ENCODE measurements around the gene HIPK2. TPM values are rescaled to one million over a fixed set of nuclear protein-coding genes. Genes with fewer than 3 reads are reported as not detected.
A peak's percentile ranks its signal among the peaks of the same experiment; 100 is the strongest.

The HIPK2 gene
- total and polyA plus RNA-seq, 3 experiments from 2014 or later: 1.7 to 22.7 (median 21.2) TPM

DNA sequence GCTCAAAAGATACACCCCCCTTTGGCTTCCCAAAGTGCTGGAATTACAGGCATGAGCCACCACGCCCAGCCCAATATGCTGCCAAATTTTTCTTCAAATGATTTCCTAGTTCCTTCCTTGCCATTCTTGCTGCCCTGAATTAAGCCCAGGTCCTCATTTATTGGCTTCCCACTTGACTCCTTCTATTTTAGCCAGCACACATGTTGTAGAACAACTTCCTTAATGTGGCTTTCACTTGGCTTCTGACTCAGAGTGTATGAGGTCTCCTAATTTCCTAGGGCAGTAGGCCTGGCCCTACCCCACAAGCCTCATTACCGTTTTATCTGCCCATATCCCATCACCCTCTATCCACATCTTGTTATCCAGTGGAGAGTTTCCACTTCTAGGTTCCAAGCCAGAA, 21.8 kb upstream of the HIPK2 start:
- Mint-ChIP-seq H3K4me3 (no peak overlapping the region), H3K27me3 (peaks cover 10 to 18% of the 10 kb centered on the region in 2 donors), H3K36me3 (peaks cover 0 to 9% (median 0%) of the 10 kb centered on the region in 3 donors), H3K4me1 (no peaks in the 10 kb centered on the region), H3K27ac (peak overlapping the region in 1 of 8 donors; percentile 55), H3K9me3 (peaks cover 0 to 6% (median 4%) of the 10 kb centered on the region in 5 donors)
- H3K27ac ChIP-seq (ENCODE audit: low read depth, low read length): no peak overlapping the region
- CTCF ChIA-PET: no interaction called here
- H3K9me3 ChIP-seq (ENCODE audit: low read length): no peaks in the 10 kb centered on the region
- H3K27me3 ChIP-seq (ENCODE audit: insufficient read depth, low read length, poor library complexity, severe bottlenecking): no peaks in the 10 kb centered on the region
- POLR2A ChIA-PET: interaction anchor here (0.6 kb wide), 1 partner anchor 600 kb away, joined by 3 read pairs; no protein-coding TSS in a partner anchor
- no peaks in the 10 kb centered on the region for H3K4me1 ChIP-seq (ENCODE audit: insufficient read depth, low read length)
- no peak overlapping the region for H3K4me3 ChIP-seq (ENCODE audit: low read length)
- H3K36me3 ChIP-seq (ENCODE audit: insufficient read depth, low read length): no peaks in the 10 kb centered on the region
- DNase-seq: no peak

DNA sequence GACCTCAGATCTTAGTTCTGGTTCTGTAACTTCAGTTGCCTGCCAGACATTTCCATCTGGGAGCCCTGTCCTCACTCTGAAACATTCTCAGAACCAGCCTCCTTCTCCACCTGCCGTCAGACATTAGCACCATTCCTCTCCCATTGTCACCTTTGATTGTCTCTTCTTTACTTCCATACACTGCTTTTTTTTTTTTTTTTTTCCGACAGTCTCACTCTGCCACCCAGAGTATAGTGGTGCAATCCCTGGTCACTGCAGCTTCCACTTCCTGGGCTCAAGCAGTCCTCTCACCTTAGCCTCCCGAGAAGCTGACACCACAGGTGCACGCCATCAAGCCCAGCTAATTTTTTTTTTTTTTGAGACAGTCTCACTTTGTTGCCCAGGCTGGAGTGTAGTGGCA, 21.1 kb upstream of the HIPK2 start:
- Histone ChIP-seq H3K4me1 (ENCODE audit: insufficient read depth, low read length) (no peaks in the 10 kb centered on the region), H3K4me3 (ENCODE audit: low read length) (no peak overlapping the region), H3K36me3 (ENCODE audit: insufficient read depth, low read length) (no peaks in the 10 kb centered on the region), H3K27me3 (ENCODE audit: insufficient read depth, low read length, poor library complexity, severe bottlenecking) (no peaks in the 10 kb centered on the region), H3K9me3 (ENCODE audit: low read length) (no peaks in the 10 kb centered on the region), H3K27ac (ENCODE audit: low read depth, low read length) (no peak overlapping the region)
- CTCF ChIA-PET: no interaction called here
- DNase-seq: no peak
- H3K4me1 Mint-ChIP-seq: no peaks in the 10 kb centered on the region
- POLR2A ChIA-PET: interaction anchor here (0.6 kb wide), 1 partner anchor 599 kb away, joined by 3 read pairs; no protein-coding TSS in a partner anchor
- H3K9me3 Mint-ChIP-seq: peaks cover 0 to 6% (median 4%) of the 10 kb centered on the region in 5 donors
- H3K4me3 Mint-ChIP-seq: no peak overlapping the region
- peak overlapping the region in 1 of 8 donors; percentile 25 for H3K27ac Mint-ChIP-seq
- peaks cover 10 to 17% of the 10 kb centered on the region in 2 donors for H3K27me3 Mint-ChIP-seq
- peaks cover 0 to 9% (median 0%) of the 10 kb centered on the region in 3 donors for H3K36me3 Mint-ChIP-seq

DNA sequence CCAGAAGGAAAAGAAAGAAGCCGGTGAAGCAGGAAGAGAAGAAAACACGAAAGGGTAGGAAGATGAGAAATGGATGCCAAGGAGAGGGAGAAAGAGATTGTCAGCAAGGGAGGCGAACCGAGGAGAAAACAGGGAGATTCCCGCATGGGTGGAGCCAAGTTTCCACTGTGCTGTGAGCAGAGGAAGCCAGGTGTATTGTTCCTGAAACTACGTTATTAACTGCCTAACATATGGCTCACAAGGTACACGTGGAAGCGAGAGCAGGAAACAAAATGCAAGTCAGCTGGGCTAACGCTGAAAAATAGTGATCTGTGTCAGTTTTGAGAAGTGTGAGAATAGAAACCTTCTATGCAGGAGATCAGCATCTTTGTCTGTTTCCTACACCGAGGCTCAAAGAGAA, 20.4 kb upstream of the HIPK2 start:
- H3K4me3 ChIP-seq (ENCODE audit: low read length): no peak overlapping the region
- no peaks in the 10 kb centered on the region for H3K9me3 ChIP-seq (ENCODE audit: low read length)
- H3K27ac ChIP-seq (ENCODE audit: low read depth, low read length): no peak overlapping the region
- peaks cover 0 to 5% (median 4%) of the 10 kb centered on the region in 5 donors for H3K9me3 Mint-ChIP-seq
- no peaks in the 10 kb centered on the region for H3K27me3 ChIP-seq (ENCODE audit: insufficient read depth, low read length, poor library complexity, severe bottlenecking)
- no peaks in the 10 kb centered on the region for H3K4me1 Mint-ChIP-seq
- peaks cover 9 to 17% of the 10 kb centered on the region in 2 donors for H3K27me3 Mint-ChIP-seq
- no peaks in the 10 kb centered on the region for H3K4me1 ChIP-seq (ENCODE audit: insufficient read depth, low read length)
- POLR2A ChIA-PET: no interaction called here
- H3K27ac Mint-ChIP-seq: peak overlapping the region in 1 of 8 donors; percentile 58
- peaks cover 0 to 8% (median 0%) of the 10 kb centered on the region in 3 donors for H3K36me3 Mint-ChIP-seq
- CTCF ChIA-PET: no interaction called here
- DNase-seq: no peak
- H3K36me3 ChIP-seq (ENCODE audit: insufficient read depth, low read length): no peaks in the 10 kb centered on the region
- no peak overlapping the region for H3K4me3 Mint-ChIP-seq

DNA sequence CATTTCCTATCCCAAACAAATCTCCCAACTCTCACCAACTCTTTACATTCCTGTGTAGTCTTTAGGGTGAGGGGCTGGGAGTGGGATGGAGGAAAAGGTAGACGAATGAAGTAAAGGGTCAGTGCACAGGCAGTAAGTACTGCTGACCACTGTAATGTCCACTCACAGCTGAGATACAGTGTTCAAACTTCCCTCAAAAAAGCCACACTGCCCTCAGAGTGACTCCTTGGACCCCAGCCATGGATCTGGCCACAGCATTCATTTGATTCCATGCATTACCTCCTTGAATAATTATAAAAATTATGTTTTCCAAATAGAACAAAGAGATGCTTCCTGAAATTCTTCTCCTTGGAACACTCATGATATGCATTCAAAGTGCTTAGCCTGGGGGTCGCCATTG, 19.8 kb upstream of the HIPK2 start:
- ChIA-PET POLR2A (no interaction called here), CTCF (no interaction called here)
- Mint-ChIP-seq H3K27ac (no peak overlapping the region), H3K4me1 (no peaks in the 10 kb centered on the region), H3K36me3 (peaks cover 0 to 3% (median 0%) of the 10 kb centered on the region in 3 donors), H3K9me3 (peaks cover 0 to 4% (median 0%) of the 10 kb centered on the region in 5 donors), H3K4me3 (no peak overlapping the region), H3K27me3 (peaks cover 3 to 10% of the 10 kb centered on the region in 2 donors)
- Histone ChIP-seq H3K27ac (ENCODE audit: low read depth, low read length) (no peak overlapping the region), H3K9me3 (ENCODE audit: low read length) (no peaks in the 10 kb centered on the region), H3K27me3 (ENCODE audit: insufficient read depth, low read length, poor library complexity, severe bottlenecking) (no peaks in the 10 kb centered on the region), H3K4me3 (ENCODE audit: low read length) (no peak overlapping the region), H3K36me3 (ENCODE audit: insufficient read depth, low read length) (no peaks in the 10 kb centered on the region), H3K4me1 (ENCODE audit: insufficient read depth, low read length) (no peaks in the 10 kb centered on the region)
- no peak for DNase-seq

DNA sequence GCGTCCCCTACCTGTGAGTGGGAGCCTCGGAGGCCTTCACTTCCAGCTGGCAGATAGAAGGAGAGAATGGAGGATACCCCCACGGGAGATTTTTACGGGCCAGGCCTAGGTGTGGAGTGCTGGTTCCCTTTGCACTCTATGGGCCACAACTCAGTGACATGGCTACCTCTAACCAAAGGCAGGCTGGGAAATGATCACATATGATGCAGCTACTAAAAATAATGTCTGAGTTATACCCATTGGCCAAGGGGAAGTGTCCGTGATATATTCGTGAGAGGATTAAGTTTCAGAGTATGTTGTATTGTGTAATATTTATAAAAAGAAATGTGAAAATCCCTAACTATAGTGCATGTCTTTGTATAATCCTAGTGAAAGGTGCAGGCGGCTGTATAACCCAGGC, 13.5 kb upstream of the HIPK2 start:
- H3K36me3 Mint-ChIP-seq: peaks cover 0 to 3% (median 0%) of the 10 kb centered on the region in 3 donors
- H3K36me3 ChIP-seq (ENCODE audit: insufficient read depth, low read length): no peaks in the 10 kb centered on the region
- no peak for DNase-seq
- no peak overlapping the region for H3K4me3 Mint-ChIP-seq
- H3K9me3 Mint-ChIP-seq: peaks cover 0 to 4% (median 0%) of the 10 kb centered on the region in 5 donors
- H3K27me3 Mint-ChIP-seq: peaks cover 0 to 20% of the 10 kb centered on the region in 2 donors
- ChIA-PET CTCF (no interaction called here), POLR2A (interaction anchor here (0.7 kb wide), 1 partner anchor 10 kb away, joined by 13 read pairs; no protein-coding TSS in a partner anchor)
- H3K27me3 ChIP-seq (ENCODE audit: insufficient read depth, low read length, poor library complexity, severe bottlenecking): no peaks in the 10 kb centered on the region
- H3K4me1 ChIP-seq (ENCODE audit: insufficient read depth, low read length): no peaks in the 10 kb centered on the region
- H3K9me3 ChIP-seq (ENCODE audit: low read length): no peaks in the 10 kb centered on the region
- H3K4me1 Mint-ChIP-seq: no peaks in the 10 kb centered on the region
- H3K4me3 ChIP-seq (ENCODE audit: low read length): no peak overlapping the region
- H3K27ac Mint-ChIP-seq: no peak overlapping the region
- no peak overlapping the region for H3K27ac ChIP-seq (ENCODE audit: low read depth, low read length)

DNA sequence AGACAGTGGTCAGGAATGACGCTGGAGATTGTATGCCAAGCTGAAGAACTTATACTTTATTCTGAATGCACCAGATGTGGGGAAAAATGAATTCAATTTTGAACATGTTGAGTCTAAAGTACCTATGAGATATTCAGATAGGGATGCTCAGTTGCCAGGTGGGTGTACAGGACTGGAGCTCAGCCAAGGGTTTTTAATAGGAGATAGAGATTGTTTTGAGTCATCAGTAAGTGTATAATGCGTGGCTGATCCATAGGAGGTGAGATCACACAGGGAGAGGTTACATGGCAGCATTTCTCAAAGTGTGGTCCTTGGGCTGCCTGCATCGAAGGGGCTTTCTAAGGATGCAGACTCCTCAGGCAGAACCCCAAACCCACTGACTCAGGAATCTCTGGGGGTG, 6.8 kb upstream of the HIPK2 start:
- peaks cover 9 to 31% of the 10 kb centered on the region in 2 donors for H3K27me3 Mint-ChIP-seq
- peaks cover 0 to under 1% (median 0%) of the 10 kb centered on the region in 3 donors for H3K4me1 Mint-ChIP-seq
- H3K36me3 Mint-ChIP-seq: no peaks in the 10 kb centered on the region
- H3K4me1 ChIP-seq (ENCODE audit: insufficient read depth, low read length): no peaks in the 10 kb centered on the region
- H3K4me3 Mint-ChIP-seq: no peak overlapping the region
- no peak for DNase-seq
- H3K9me3 Mint-ChIP-seq: no peaks in the 10 kb centered on the region
- no peak overlapping the region for H3K27ac Mint-ChIP-seq
- POLR2A ChIA-PET: no interaction called here
- no peaks in the 10 kb centered on the region for H3K36me3 ChIP-seq (ENCODE audit: insufficient read depth, low read length)
- H3K9me3 ChIP-seq (ENCODE audit: low read length): no peaks in the 10 kb centered on the region
- no peak overlapping the region for H3K4me3 ChIP-seq (ENCODE audit: low read length)
- no peak overlapping the region for H3K27ac ChIP-seq (ENCODE audit: low read depth, low read length)
- no peaks in the 10 kb centered on the region for H3K27me3 ChIP-seq (ENCODE audit: insufficient read depth, low read length, poor library complexity, severe bottlenecking)
- CTCF ChIA-PET: no interaction called here

DNA sequence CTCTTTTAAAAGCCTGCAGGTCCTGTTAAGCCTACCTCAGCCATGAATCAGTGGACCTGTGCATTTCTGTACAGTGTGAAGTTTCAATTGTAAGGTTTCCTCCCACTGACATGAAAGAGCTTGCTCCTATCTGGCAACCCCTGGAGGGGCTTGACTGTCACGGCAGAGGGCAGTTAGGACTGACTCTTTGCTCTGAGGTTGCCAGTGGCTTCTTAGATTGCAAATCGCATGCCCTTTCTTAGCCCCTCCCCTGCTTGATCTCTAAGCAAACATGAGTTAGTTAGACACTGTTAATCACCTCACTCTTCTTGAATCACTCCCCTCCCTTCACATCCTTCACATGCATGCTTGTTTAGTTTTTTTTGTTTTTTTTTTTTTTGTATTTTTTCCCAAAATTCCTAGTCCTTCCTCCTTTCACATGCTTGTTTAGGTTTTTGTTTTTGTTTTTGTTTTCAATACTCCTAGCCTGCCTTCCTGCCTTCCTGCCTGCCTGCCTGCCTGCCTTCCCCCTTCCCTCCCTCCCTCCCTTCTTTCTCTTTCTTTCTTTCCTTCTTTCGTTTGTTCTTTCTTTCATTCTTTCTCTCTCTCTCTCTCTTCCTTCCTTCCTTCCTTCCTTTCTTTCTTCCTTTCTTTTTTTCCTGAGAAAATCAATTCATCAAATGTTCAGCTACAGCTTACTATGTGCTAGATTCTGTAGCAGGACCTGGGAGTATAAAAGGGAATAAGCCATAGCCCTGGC, 6.0 kb upstream of the HIPK2 start:
- no peaks in the 10 kb centered on the region for H3K27me3 ChIP-seq (ENCODE audit: insufficient read depth, low read length, poor library complexity, severe bottlenecking)
- H3K4me1 Mint-ChIP-seq: peaks cover 6 to 9% (median 6%) of the 10 kb centered on the region in 3 donors
- H3K27ac Mint-ChIP-seq: no peak overlapping the region
- no peaks in the 10 kb centered on the region for H3K36me3 ChIP-seq (ENCODE audit: insufficient read depth, low read length)
- H3K27me3 Mint-ChIP-seq: peaks cover 9 to 32% of the 10 kb centered on the region in 2 donors
- no peak overlapping the region for H3K4me3 Mint-ChIP-seq
- no peaks in the 10 kb centered on the region for H3K9me3 ChIP-seq (ENCODE audit: low read length)
- H3K36me3 Mint-ChIP-seq: no peaks in the 10 kb centered on the region
- no peak overlapping the region for H3K27ac ChIP-seq (ENCODE audit: low read depth, low read length)
- H3K4me1 ChIP-seq (ENCODE audit: insufficient read depth, low read length): peaks cover 6% of the 10 kb centered on the region
- ChIA-PET POLR2A (no interaction called here), CTCF (no interaction called here)
- no peak overlapping the region for H3K4me3 ChIP-seq (ENCODE audit: low read length)
- no peaks in the 10 kb centered on the region for H3K9me3 Mint-ChIP-seq
- no peak for DNase-seq

DNA sequence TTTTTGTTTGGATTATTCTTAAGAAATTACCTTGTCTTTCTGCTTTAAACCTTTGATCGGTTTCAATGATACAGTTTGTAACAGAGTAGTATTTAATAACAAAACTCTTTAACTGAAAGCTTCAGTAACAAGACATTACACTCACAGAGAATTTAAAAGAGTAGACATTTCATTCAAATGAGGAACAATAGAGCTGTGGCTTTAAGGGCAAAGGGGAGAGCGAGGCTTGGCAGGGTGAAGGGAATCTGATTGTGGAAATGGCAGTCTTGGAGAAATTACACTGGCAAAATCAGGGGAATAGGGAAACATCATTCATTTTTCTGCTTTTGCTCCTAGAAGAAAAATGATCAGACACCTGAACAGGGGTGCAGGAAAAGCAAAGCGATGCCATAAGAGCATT, 5.1 kb upstream of the HIPK2 start:
- Mint-ChIP-seq H3K27me3 (peaks cover 9 to 27% of the 10 kb centered on the region in 2 donors), H3K4me3 (no peak overlapping the region), H3K27ac (no peak overlapping the region), H3K4me1 (peaks cover 10 to 15% (median 10%) of the 10 kb centered on the region in 3 donors), H3K9me3 (no peaks in the 10 kb centered on the region), H3K36me3 (peaks cover 0 to 5% (median 0%) of the 10 kb centered on the region in 3 donors)
- POLR2A ChIA-PET: no interaction called here
- Histone ChIP-seq H3K27me3 (ENCODE audit: insufficient read depth, low read length, poor library complexity, severe bottlenecking) (no peaks in the 10 kb centered on the region), H3K4me1 (ENCODE audit: insufficient read depth, low read length) (peaks cover 10% of the 10 kb centered on the region), H3K36me3 (ENCODE audit: insufficient read depth, low read length) (no peaks in the 10 kb centered on the region), H3K9me3 (ENCODE audit: low read length) (no peaks in the 10 kb centered on the region), H3K27ac (ENCODE audit: low read depth, low read length) (no peak overlapping the region), H3K4me3 (ENCODE audit: low read length) (no peak overlapping the region)
- CTCF ChIA-PET: no interaction called here
- no peak for DNase-seq
